Choroid plexus epithelial cell (primary cell): Measurements from ENCODE around the gene SCN4A.

ENCODE experiments used
- DNase-seq: peaks from one replicate; pipeline ENCODE4 v3.0.0-alpha.2; 2010; ENCODE audit warnings: low read depth
- H3K4me3 ChIP-seq: 2 replicates; pipeline ENCODE4 v1.5.1; 2011; ENCODE audit warnings: low read depth, mild to moderate bottlenecking, control low read depth, low read length, moderate library complexity
- CTCF ChIP-seq: conservative IDR thresholded peaks from 2 replicates; pipeline ENCODE4 v1.5.1; 2011; ENCODE audit warnings: low read depth, mild to moderate bottlenecking, control low read depth, inconsistent platforms, low read length, moderate library complexity

SCN4A gene

DNA sequence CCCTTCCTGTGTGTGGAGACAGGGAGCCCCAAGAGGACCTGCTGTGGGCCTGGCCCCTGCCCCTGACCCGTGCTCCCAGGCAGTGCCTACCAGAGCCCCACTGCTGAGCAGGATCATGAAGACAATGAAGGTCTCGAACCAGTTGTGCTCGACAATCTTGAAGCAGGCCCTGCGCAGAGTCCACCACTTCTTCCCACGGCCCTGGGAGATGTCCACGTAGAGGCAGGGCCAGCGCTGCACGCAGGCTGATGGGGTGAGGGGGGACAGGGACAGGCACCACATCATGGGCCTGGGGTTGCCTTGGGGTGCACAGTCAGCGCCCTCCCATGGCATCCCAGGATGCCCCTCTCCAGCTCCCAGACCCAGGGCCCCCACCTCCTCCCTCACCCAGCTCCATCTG is 24.2 kb downstream of the SCN4A start:
- H3K4me3 ChIP-seq: no peak overlapping the region
- TF ChIP-seq CTCF: no peak
- DNase-seq: no peak

DNA sequence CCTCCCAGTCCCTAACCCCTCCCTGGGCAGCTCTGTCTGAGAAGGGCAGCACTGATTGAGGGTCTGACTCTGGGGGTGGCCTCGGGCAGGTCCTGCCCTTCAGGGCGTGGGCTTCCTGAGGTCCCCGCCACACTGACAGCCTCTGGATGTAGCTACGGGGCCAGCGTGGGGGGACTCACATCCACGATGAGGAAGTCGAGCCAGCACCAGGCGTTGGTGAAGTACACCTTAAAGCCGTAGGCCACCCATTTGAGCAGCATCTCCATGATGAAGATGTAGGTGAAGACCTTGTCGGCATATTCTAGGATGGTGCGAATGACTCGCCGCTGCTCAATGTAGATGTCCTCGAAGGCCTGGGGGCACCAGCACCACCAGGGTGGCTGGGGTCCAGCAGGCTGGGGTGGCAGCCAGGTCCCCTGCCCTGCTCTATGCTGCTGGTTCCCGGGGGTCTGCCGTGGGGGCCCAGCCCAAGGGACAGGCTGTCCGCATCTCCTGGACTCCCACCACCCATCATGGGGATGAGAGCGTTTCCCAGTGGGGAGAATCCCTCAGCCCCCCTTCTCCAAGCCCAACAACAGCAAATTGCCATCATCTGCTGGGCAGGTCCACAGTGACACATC is 24.9 kb downstream of the SCN4A start:
- no peak overlapping the region for H3K4me3 ChIP-seq
- DNase-seq: no peak
- no peak for TF ChIP-seq CTCF

DNA sequence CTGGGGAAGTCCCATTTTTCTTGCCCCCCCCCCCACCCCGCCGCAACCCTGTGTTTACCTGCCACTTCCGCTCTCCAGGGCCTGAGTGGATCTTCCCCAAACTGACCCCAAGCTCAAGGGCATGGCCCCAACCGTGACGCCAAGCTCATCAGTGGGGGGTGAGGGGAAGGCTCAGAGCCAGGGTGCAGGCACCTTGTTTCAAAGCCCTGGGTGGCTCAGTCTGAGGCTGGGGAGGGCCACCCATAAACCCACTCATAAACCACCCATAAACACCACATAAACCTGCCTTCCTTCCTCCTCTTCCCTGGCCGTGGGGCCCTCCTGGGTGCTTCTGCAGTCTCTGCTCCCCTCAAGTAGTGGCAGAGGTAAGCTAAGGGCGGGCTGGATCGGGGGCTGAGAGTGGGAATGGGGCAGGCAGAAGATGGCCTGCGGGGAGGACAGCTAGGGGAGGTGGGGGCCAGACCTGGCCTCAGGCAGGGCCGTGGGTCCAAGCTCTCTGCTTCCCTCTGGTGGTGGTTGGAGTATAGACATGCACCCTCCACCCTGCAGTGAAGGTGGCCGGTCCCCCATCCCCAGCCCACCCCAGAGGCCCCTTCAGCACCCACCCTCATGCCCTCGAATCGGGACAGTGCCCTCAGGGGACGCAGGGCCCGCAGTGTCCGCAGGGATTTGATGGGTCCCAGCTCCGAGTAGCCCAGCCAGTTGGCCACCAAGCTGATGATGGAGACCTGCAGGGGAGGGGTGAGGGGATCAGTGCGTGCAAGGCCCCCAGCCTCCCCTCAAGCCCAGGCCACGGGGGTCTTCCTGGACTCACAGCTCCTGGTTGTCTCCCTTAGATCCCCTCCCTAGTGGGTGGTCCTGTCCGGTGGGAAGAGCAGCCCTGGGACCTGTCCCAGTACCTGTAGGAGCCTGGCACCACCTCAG is 26.0 kb downstream of the SCN4A start:
- peak; percentile 77 for TF ChIP-seq CTCF
- peak; percentile 47 for DNase-seq
- H3K4me3 ChIP-seq: no peak overlapping the region

GRCh38 chr17:63945784-63946439 is 26.8 kb downstream of the SCN4A start:
- H3K4me3 ChIP-seq: no peak overlapping the region
- TF ChIP-seq CTCF: no peak
- DNase-seq: no peak

- TF ChIP-seq CTCF: no peak
- no peak for DNase-seq
- H3K4me3 ChIP-seq: no peak overlapping the region
Observed at GRCh38 chr17:63944736-63945499, 27.8 kb downstream of the SCN4A start.

DNA sequence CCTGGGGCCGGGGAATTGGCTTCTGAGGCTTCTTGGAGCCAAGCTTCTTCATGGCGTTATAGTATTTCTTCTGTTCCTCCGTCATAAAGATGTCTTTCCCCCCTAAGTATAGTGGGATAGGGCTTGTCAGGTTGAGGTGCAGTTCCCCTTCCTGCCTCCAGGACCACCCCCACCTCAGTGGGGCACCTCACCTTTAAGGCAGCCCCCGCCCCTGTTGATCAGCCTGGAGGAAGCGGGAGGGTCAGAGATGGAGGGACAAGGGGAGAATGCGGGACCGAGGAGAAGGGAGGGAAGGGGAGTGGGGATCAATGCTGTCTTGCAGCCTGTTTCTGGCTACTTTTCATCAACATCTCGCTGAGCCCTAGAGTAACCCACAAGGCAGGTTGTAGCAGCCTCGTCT is 29.0 kb downstream of the SCN4A start:
- H3K4me3 ChIP-seq: no peak overlapping the region
- DNase-seq: no peak
- TF ChIP-seq CTCF: peak; percentile 21
